Measurements from ENCODE around the gene PCDH1.

Gene PCDH1

GRCh38 chr5:141872496-141873356, 5.5 kb downstream of the PCDH1 start:
- no peak for DNase-seq

DNA sequence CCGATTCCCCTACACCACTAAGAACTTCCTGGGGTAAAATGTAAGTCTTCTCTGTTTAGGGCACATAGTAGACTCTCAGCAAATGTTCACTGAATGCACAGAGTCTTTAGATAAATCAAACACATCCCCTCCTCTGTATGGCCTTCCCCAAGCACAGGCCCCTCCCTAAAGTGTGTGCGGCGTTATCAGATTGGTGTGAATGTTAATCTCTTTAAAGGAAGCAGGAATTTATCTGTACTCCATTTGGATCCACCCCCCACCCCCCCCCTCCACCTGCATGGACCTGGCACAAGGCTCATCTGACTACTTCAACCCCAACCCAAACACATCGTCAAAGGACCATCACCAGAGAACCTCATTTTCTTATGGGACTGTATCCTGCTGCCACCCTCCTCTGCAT, 6.3 kb downstream of the PCDH1 start:
- DNase-seq: no peak

DNA sequence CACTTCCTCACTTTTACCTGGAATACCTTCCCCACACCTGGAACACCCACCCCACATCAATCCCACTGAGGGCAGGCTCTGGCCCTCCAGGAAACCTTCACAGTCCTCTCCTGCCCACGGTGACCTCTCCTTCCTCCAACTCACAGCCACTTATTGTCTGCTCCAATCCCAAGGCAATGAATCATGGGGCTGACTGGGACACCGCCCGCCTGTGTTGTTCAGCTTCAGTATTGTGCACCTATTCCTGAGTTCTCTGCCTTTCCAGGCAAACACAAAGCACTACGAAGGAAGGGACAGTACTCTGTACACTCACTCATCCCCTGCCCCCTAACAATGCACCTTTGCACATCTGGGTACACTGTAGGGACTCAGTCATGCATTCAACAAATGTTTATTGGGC, 7.3 kb downstream of the PCDH1 start:
- DNase-seq: no peak

GRCh38 chr5:141870228-141870627, 8.0 kb downstream of the PCDH1 start:
- DNase-seq: no peak

DNA sequence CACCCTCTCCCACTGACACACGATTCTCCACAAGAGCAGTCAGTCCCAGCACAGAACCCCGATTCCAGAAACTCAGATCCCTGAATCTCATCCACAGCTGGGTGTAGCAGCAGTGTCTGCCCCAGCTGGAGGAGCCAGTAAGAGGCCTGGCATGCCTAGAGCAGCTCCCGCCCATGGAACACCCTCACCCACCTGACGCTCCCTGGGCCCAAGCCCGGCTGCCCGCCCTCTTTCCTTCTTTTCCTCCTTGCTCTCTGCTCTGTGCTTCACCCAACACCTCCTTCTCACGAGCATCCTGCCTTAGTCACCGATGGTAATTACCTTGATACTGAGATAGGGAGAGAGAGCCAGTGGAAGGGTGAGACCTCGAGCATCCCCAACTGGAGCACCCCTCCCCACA, 8.7 kb downstream of the PCDH1 start:
- DNase-seq: no peak

GRCh38 chr5:141869040-141869439, 9.2 kb downstream of the PCDH1 start:
- no peak for DNase-seq

GRCh38 chr5:141868541-141868940, 9.7 kb downstream of the PCDH1 start:
- DNase-seq: no peak

GRCh38 chr5:141867651-141868050, 10.6 kb downstream of the PCDH1 start:
- no peak for DNase-seq

DNA sequence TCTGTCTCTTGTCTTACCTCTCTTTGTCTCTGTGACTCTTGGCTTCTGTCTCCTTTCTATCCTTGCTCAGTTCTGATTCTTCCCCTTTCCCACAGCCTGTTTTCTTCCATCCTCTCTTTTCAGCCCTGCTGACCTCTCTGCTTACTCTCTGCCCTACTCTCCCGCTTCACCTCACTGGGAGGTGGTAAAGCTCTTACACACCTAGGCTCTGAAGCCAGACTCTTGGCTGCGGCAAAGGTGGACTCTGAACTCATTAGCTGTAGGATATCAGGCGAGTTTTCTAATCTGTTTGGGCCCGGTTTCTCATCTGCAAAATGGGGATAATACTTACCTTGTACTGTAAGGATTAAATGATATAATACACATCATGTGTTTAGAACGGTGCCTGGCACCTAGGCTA, 11.1 kb downstream of the PCDH1 start:
- DNase-seq: no peak

DNA sequence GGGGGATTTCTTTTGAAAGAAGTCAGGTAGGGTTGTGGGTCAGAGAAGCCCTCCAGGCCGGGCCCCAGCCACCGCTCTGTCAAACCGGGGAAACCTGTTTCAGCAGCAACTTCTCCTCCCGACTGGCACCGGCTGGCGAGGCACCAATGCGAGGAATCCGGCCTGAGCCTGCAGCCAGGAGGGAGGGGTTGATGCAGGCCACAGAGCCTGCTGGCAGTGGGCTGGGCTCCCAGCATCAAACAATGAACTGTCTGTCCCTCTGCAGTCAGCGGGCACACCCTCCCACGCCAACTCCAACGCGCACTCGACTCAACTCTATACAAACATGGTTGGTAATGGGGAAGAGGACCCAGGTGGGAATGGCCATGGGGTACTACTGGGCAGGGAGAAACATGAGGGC, 12.1 kb downstream of the PCDH1 start:
- DNase-seq: no peak

DNA sequence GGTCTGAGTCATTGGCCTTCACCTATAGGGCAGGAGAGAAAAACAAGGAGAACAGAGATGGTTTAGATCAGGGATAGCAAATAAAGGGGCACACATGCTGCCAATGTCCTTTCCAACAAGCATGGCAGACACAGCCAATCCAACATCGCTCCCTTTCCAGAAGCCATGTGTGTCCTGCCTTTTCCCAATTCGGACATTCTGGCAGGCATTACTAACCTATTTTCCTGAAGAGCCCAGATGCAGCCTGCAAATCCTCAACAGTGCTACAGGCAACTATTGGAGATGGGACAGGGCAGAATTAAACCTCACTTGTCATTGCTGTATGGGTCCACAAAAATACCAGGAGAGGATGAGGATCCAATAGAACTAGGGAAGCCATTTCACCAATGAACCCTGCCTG, 12.8 kb downstream of the PCDH1 start:
- DNase-seq: no peak

DNA sequence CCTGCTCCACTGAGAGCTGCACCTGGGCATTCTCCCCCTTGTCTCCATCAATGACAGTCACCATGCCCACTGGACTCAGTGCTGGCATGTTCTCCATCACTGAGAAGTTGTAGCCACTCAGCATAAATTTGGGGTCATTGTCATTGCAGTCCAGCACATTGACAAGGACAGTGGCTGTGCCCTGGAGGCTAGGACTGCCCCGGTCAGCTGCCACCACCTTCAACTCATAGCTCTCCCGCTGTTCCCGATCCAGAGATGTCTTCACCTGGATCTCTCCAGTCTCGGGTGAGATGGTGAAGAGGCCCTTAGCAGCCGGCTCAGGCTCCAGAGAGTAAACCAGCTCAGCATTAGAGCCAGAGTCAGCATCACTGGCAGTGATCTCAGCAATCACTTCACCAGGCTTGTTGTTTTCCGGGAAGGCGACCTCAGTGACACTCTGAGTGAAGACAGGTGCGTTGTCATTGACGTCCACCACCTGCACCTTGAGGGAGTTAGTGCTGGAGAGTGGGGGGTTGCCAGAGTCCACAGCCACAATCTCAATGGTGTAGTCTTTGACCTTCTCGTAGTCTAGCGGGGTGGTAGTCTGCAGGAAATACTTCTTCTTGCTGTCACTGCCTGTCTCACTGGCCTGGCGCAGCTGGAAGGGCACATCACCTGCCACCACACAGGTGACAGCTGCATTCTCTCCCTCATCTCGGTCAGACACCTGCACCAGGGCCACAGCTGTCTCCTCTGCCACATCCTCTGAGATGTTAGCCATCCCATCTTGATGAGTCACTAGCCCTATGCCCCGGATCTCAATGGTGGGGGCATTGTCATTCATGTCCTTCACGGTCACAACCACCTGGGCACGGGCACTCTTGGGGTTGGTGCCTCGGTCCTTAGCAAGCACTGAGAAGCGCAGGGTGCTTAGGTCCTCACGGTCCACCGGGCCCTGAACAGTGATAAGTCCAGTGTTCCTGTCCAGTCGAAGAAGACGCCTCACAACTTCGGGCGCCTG, 13.5 kb downstream of the PCDH1 start:
- no peak for DNase-seq

GRCh38 chr5:141863569-141864178, 14.5 kb downstream of the PCDH1 start:
- no peak for DNase-seq

DNA sequence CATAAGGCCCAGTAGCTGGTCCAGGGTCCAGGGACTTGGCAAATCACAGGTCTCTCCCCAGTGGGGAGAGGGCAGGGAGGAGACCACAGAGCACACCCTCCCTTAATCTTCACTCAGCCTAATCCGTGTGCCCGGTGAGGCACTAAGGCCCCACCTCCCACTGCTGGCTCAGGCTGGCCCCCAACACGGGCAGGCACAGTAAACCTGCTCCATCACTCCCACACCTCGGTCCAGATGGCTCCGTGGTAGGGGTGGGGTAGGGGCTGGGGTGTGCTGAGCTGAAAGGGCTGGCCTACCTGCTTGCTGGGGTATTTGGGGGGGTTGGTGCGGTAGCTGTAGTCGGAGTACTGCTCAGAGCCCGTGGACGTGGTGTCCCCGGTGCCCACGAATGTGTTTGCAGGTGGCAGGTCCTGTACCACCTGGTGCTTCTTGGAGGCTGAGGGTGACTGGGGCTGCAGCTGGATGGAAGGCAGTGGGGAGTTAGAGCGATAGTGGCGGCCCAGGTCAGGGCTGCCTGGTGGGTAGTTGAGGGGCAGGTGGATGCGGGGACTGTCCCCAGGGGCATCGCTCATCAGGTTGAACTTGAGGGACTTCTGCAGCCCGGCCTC, 15.2 kb downstream of the PCDH1 start:
- no peak for DNase-seq

GRCh38 chr5:141861194-141861593, 17.0 kb downstream of the PCDH1 start:
- no peak for DNase-seq

- no peak for DNase-seq
These were observed 20.0 kb downstream of the PCDH1 start for GRCh38 chr5:141858079-141858765.

GRCh38 chr5:141857226-141857625, 21.0 kb downstream of the PCDH1 start:
- DNase-seq: no peak

DNA sequence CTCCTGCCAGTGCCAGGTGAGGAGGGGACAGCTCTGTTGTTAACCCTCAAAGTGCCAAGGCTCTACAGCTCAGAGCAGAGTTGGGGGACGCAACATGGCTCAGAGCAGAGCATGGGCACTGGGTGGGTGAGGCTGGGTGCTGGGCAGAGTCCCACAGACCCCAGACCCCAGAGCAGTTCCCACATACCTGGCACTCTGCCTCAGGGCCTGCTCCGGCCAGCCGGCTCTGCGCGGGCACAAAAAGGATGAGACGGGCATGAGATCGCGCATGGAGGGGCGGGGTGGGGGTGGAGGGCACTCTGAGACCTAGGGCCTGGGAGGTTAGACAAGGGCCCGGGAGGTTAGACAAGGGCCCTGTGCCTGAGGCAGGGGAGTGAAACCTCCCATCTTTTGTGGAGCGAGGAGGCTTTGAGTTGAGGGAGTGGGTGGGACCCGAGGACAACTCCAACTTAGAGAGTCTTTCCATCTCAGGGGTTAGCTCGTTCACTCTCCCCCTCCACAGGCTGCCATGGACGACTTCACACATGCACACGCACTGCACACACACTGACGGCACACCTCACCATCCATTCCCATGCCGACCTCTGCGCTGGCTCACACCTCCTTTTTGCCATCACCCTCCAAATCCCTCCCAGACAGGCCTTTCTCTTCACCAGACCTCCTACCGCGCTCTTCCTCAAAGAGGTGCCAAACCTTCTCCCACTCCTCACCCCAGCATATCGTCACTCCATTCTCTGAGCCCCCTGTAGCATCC, 22.0 kb downstream of the PCDH1 start:
- DNase-seq: no peak

- DNase-seq: no peak
These were observed 22.8 kb downstream of the PCDH1 start for GRCh38 chr5:141855265-141856036.

DNA sequence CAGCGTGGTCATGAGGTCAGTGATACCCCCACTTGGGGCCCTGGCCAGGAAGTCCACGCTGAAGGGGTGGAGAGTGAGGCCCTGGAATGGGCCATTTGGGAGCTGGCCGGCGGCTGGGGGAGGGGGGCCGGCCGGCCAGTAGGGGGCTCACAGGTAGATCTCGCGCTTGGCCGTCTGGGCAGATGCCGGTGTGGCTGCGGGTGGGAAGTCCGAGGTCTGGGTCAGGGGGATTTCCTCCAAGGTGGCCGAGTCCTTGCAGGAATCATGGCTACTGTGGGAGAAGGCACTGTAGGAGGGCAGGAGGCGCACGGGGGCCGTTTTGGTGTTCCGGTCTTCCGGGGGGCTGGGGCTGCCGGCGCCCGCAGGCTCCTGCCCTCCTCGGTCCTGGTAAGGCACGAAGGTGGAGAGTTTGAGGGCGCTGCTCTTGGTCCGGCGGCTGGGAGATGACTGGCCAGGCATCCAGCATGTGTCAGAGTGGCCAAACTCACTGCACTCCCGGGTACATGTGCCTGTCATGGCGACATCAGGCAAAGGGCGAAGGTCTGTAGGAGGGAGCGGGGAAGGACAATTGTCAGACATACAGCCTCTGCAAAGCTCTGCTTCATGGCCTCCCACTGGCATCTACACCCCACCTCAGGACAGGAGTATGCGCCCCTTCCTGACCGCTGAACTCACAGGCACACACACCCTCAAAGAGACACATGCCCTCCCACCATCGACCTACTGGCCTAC, 24.1 kb downstream of the PCDH1 start:
- no peak for DNase-seq
